Activated CD4-positive, alpha-beta memory T cell treated with anti-CD3 and anti-CD28 coated beads, Interleukin-2, amount 10 ng/mL, durations not matched to agents 7 days and 5 days (primary cell): ENCODE data around the gene CLK3. TPM values are rescaled to one million over a fixed set of nuclear protein-coding genes. Genes with fewer than 3 reads are reported as not detected.

Experiments
- CTCF ChIA-PET: fragments of 350-600 bp; sonication (Branson Sonifier 250); formaldehyde crosslinking; loops from one replicate; lab custom pipeline; 2021; ENCODE audit warnings: antibody characterized with exemption, inconsistent platforms; lab: Charles Lee
- POLR2A ChIA-PET: fragments of 350-600 bp; sonication (Branson Sonifier 250); formaldehyde crosslinking; loops from one replicate; lab custom pipeline; 2021; ENCODE audit warnings: antibody characterized with exemption; lab: Charles Lee
- DNase-seq: peaks from one replicate; pipeline ENCODE4 v3.0.0-alpha.2; 2020
- H3K27ac Mint-ChIP-seq: one replicate; pipeline ENCODE4 v1.8.0; 2021; ENCODE audit warnings: mild to moderate bottlenecking, mixed read lengths
- H3K27me3 Mint-ChIP-seq: one replicate; pipeline ENCODE4 v1.8.0; 2021; ENCODE audit warnings: mixed read lengths
- H3K36me3 Mint-ChIP-seq: one replicate; pipeline ENCODE4 v1.8.0; 2021; ENCODE audit warnings: low read depth, mixed read lengths
- H3K4me1 Mint-ChIP-seq: one replicate; pipeline ENCODE4 v1.8.0; 2021; ENCODE audit warnings: mixed read lengths
- H3K4me3 Mint-ChIP-seq: one replicate; pipeline ENCODE4 v1.8.0; 2021; ENCODE audit warnings: mild to moderate bottlenecking, mixed read lengths
- H3K9me3 Mint-ChIP-seq: one replicate; pipeline ENCODE4 v1.8.0; 2021; ENCODE audit warnings: mixed read lengths
- total RNA-seq, 2 experiments: library from RNA; stranded (reverse); gene quantifications; one replicate each; pipeline ENCODE4 v1.2.3, GENCODE V29; 2021

The CLK3 gene
- total RNA-seq, 2 experiments from 2014 or later = 133 to 136 TPM

GRCh38 chr15:74616366-74616939 lies 817 bp downstream of the CLK3 start:
- H3K27me3 Mint-ChIP-seq = no peaks in the 10 kb centered on the region
- peak overlapping the region; percentile 97 for H3K27ac Mint-ChIP-seq
- CTCF ChIA-PET = interaction anchor here (0.8 to 8.1 kb wide), 12 partner anchors 10 to 178 kb away, joined by 3 to 72 read pairs (median 4); partner anchors contain the start of gene ARID3B
- H3K36me3 Mint-ChIP-seq = peaks cover 51% of the 10 kb centered on the region
- POLR2A ChIA-PET = interaction anchor here (0.7 to 7.8 kb wide), 25 partner anchors 10 to 837 kb away, joined by 3 to 86 read pairs (median 7); partner anchors contain the start of genes ARID3B, CSK, PML and UBL7
- H3K4me3 Mint-ChIP-seq = peak overlapping the region; percentile 96
- peak; percentile 67 for DNase-seq
- H3K4me1 Mint-ChIP-seq = peaks cover 53% of the 10 kb centered on the region
- no peaks in the 10 kb centered on the region for H3K9me3 Mint-ChIP-seq

GRCh38 chr15:74616996-74617395 lies 1.4 kb downstream of the CLK3 start:
- DNase-seq = no peak
- Mint-ChIP-seq H3K9me3 (no peaks in the 10 kb centered on the region), H3K27me3 (no peaks in the 10 kb centered on the region), H3K4me1 (peaks cover 57% of the 10 kb centered on the region), H3K27ac (peak overlapping the region; percentile 97), H3K4me3 (peak overlapping the region; percentile 96), H3K36me3 (peaks cover 56% of the 10 kb centered on the region)
- CTCF ChIA-PET = interaction anchor here (0.6 to 8.1 kb wide), 13 partner anchors 10 to 835 kb away, joined by 3 to 72 read pairs (median 4); partner anchors contain the start of genes ARID3B and SIN3A
- POLR2A ChIA-PET = interaction anchor here (0.7 to 7.8 kb wide), 24 partner anchors 8 to 623 kb away, joined by 3 to 86 read pairs (median 6); partner anchors contain the start of genes ARID3B, C15orf39, CSK and PML

- H3K9me3 Mint-ChIP-seq = no peaks in the 10 kb centered on the region
- ChIA-PET CTCF (interaction anchor here (0.6 to 8.1 kb wide), 5 partner anchors 14 to 283 kb away, joined by 3 to 72 read pairs (median 3); no protein-coding TSS in a partner anchor), POLR2A (interaction anchor here (4.8 to 6.3 kb wide), 2 partner anchors 77 to 168 kb away, joined by 27 to 86 read pairs; partner anchors contain the start of gene ARID3B)
- peaks cover 76% of the 10 kb centered on the region for H3K36me3 Mint-ChIP-seq
- H3K4me1 Mint-ChIP-seq = peaks cover 56% of the 10 kb centered on the region
- H3K27me3 Mint-ChIP-seq = no peaks in the 10 kb centered on the region
- H3K27ac Mint-ChIP-seq = no peak overlapping the region
- no peak for DNase-seq
- no peak overlapping the region for H3K4me3 Mint-ChIP-seq
Observed at GRCh38 chr15:74618841-74619596, 3.4 kb downstream of the CLK3 start.

GRCh38 chr15:74619916-74620635 lies 4.4 kb downstream of the CLK3 start:
- Mint-ChIP-seq H3K36me3 (peaks cover 87% of the 10 kb centered on the region), H3K27me3 (no peaks in the 10 kb centered on the region), H3K9me3 (no peaks in the 10 kb centered on the region), H3K4me3 (no peak overlapping the region), H3K27ac (peak overlapping the region; percentile 26), H3K4me1 (peaks cover 57% of the 10 kb centered on the region)
- ChIA-PET POLR2A (interaction anchor here (1.1 kb wide), 1 partner anchor 11 kb away, joined by 3 read pairs; no protein-coding TSS in a partner anchor), CTCF (interaction anchor here (8.1 kb wide), 1 partner anchor 13 kb away, joined by 72 read pairs; no protein-coding TSS in a partner anchor)
- DNase-seq = no peak

GRCh38 chr15:74620636-74621545 lies 5.3 kb downstream of the CLK3 start:
- Mint-ChIP-seq H3K36me3 (peaks cover 95% of the 10 kb centered on the region), H3K4me1 (peaks cover 61% of the 10 kb centered on the region), H3K4me3 (no peak overlapping the region), H3K9me3 (no peaks in the 10 kb centered on the region), H3K27me3 (no peaks in the 10 kb centered on the region), H3K27ac (peak overlapping the region; percentile 26)
- peak; percentile 82 for DNase-seq
- CTCF ChIA-PET = interaction anchor here (0.5 to 8.3 kb wide), 18 partner anchors 8 to 326 kb away, joined by 3 to 89 read pairs (median 4); no protein-coding TSS in a partner anchor
- POLR2A ChIA-PET = interaction anchor here (0.7 to 1.1 kb wide), 3 partner anchors 9 to 14 kb away, joined by 3 to 4 read pairs (median 3); no protein-coding TSS in a partner anchor

DNA sequence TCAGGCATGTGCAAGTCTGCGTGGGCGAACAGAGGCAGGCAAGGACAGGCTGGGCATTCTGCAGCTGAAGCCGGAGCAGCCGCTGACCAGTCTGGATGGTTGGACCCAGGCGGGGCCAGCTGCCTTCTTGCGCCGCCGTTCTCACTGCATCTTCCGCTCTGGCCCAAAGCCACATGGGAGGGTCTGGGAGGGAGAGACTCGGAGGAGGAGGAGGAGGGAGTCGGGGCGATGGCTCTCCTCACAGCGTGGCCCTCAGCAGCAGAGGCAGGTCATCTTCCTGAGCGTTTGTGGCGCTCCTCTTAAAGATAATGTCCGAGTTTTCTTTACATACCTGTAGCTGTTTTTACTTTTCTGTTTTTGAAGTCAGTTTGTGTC lies 5.9 kb downstream of the CLK3 start:
- Mint-ChIP-seq H3K27me3 (no peaks in the 10 kb centered on the region), H3K27ac (no peak overlapping the region), H3K4me1 (peaks cover 65% of the 10 kb centered on the region), H3K9me3 (no peaks in the 10 kb centered on the region), H3K4me3 (no peak overlapping the region), H3K36me3 (peaks cover 98% of the 10 kb centered on the region)
- DNase-seq = no peak
- POLR2A ChIA-PET = interaction anchor here (0.7 to 1.1 kb wide), 3 partner anchors 9 to 14 kb away, joined by 3 to 4 read pairs (median 3); no protein-coding TSS in a partner anchor
- CTCF ChIA-PET = interaction anchor here (0.5 to 8.3 kb wide), 18 partner anchors 9 to 326 kb away, joined by 3 to 89 read pairs (median 4); no protein-coding TSS in a partner anchor

GRCh38 chr15:74621936-74622335 lies 6.3 kb downstream of the CLK3 start:
- Mint-ChIP-seq H3K27ac (no peak overlapping the region), H3K4me3 (no peak overlapping the region), H3K4me1 (peaks cover 65% of the 10 kb centered on the region), H3K27me3 (no peaks in the 10 kb centered on the region), H3K9me3 (no peaks in the 10 kb centered on the region), H3K36me3 (peaks cover 96% of the 10 kb centered on the region)
- DNase-seq = no peak
- CTCF ChIA-PET = interaction anchor here (0.7 to 8.3 kb wide), 11 partner anchors 9 to 248 kb away, joined by 3 to 89 read pairs (median 4); no protein-coding TSS in a partner anchor
- POLR2A ChIA-PET = interaction anchor here (1.0 kb wide), 1 partner anchor 35 kb away, joined by 3 read pairs; no protein-coding TSS in a partner anchor

- H3K4me1 Mint-ChIP-seq = peaks cover 65% of the 10 kb centered on the region
- no peaks in the 10 kb centered on the region for H3K27me3 Mint-ChIP-seq
- no peaks in the 10 kb centered on the region for H3K9me3 Mint-ChIP-seq
- no peak overlapping the region for H3K4me3 Mint-ChIP-seq
- POLR2A ChIA-PET = interaction anchor here (1.0 kb wide), 1 partner anchor 34 kb away, joined by 3 read pairs; no protein-coding TSS in a partner anchor
- CTCF ChIA-PET = interaction anchor here (1.9 to 8.3 kb wide), 4 partner anchors 10 to 248 kb away, joined by 8 to 89 read pairs (median 9); no protein-coding TSS in a partner anchor
- no peak overlapping the region for H3K27ac Mint-ChIP-seq
- peaks cover 96% of the 10 kb centered on the region for H3K36me3 Mint-ChIP-seq
- no peak for DNase-seq
Observed at GRCh38 chr15:74622758-74623157, 7.1 kb downstream of the CLK3 start.

DNA sequence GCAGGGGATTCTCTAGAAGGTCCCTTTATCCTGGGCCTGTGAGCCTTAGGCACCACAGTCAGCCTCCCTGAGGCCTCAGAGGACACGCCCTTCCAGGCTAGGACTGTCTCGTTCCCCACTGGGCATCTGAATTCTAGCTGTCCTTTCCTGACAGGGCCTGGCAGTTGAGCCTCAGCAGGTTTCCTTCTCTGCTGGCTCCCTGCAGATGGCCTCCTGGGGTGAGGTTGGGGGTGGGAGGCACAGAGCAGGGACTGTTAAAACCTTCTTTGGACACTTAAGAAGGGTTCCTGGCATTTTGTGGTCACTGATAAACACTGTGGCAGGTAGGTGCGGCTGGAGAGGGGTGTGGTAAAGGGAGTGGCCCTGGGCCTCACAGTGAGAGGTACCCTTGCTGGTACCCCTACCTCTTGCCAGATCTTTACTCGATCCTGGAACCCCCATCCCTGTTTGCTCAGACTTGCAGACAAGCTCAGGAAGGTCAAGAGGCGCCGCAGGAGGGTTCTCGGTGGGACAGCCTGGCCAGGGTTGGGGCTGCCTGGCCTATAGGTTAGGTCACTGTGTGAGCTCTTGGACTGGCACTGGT lies 8.5 kb downstream of the CLK3 start:
- POLR2A ChIA-PET = interaction anchor here (4.1 kb wide), 1 partner anchor 8 kb away, joined by 31 read pairs; the partner anchor contains the start of gene CLK3
- H3K36me3 Mint-ChIP-seq = peaks cover 98% of the 10 kb centered on the region
- no peaks in the 10 kb centered on the region for H3K27me3 Mint-ChIP-seq
- H3K4me3 Mint-ChIP-seq = no peak overlapping the region
- no peaks in the 10 kb centered on the region for H3K9me3 Mint-ChIP-seq
- no peak for DNase-seq
- CTCF ChIA-PET = interaction anchor here (1.4 to 8.3 kb wide), 3 partner anchors 10 to 249 kb away, joined by 3 to 89 read pairs (median 4); no protein-coding TSS in a partner anchor
- H3K4me1 Mint-ChIP-seq = peaks cover 57% of the 10 kb centered on the region
- no peak overlapping the region for H3K27ac Mint-ChIP-seq

GRCh38 chr15:74625693-74626092 lies 10.1 kb downstream of the CLK3 start:
- no peaks in the 10 kb centered on the region for H3K9me3 Mint-ChIP-seq
- DNase-seq = no peak
- no peaks in the 10 kb centered on the region for H3K27me3 Mint-ChIP-seq
- peaks cover 87% of the 10 kb centered on the region for H3K36me3 Mint-ChIP-seq
- CTCF ChIA-PET = interaction anchor here (0.9 to 8.3 kb wide), 5 partner anchors 9 to 325 kb away, joined by 3 to 89 read pairs (median 4); partner anchors contain the start of gene CLK3
- no peak overlapping the region for H3K4me3 Mint-ChIP-seq
- POLR2A ChIA-PET = interaction anchor here (1.2 to 4.1 kb wide), 2 partner anchors 9 to 152 kb away, joined by 3 to 31 read pairs; partner anchors contain the start of gene CLK3
- H3K27ac Mint-ChIP-seq = peak overlapping the region; percentile 21
- H3K4me1 Mint-ChIP-seq = peaks cover 45% of the 10 kb centered on the region
